SK-N-SH treated with all-trans-retinoic acid at 6 μM for 48 hours (cell line): ENCODE measurements around the gene HOXA7.

Source experiments
- ATAC-seq: fragments of 200-7000 bp; cut with Tn5 transposase; 3 replicates; pipeline ENCODE4 v1.9.1; 2020; ENCODE audit warnings: mild to moderate bottlenecking, moderate library complexity
- ARNTL ChIP-seq: fragments of 450-650 bp; formaldehyde crosslinking; IDR thresholded peaks from 2 replicates; pipeline ENCODE4 v1.5.0; 2020; ENCODE audit warnings: low read depth, mild to moderate bottlenecking, moderate library complexity, borderline replicate concordance
- BACH2 ChIP-seq: fragments of 250-450 bp; sonication (Bioruptor Pico); IDR thresholded peaks from 2 replicates; pipeline ENCODE4 v1.9.0; 2021; ENCODE audit warnings: mild to moderate bottlenecking, borderline replicate concordance
- CSDC2 ChIP-seq: fragments of 250-450 bp; sonication (Bioruptor Pico); IDR thresholded peaks from 2 replicates; pipeline ENCODE4 v1.5.0; 2020; ENCODE audit warnings: mild to moderate bottlenecking, moderate library complexity
- ESRRG ChIP-seq: fragments of 250-450 bp; sonication (Bioruptor Pico); IDR thresholded peaks from 2 replicates; pipeline ENCODE4 v1.6.1; 2021; ENCODE audit warnings: mild to moderate bottlenecking
- ISL1 ChIP-seq: fragments of 250-450 bp; sonication (Bioruptor Pico); IDR thresholded peaks from 2 replicates; pipeline ENCODE4 v2.1.2; 2022; ENCODE audit warnings: mild to moderate bottlenecking, moderate library complexity
- OSR1 ChIP-seq: fragments of 250-450 bp; sonication (Bioruptor Pico); IDR thresholded peaks from 2 replicates; pipeline ENCODE4 v1.8.0; 2022; ENCODE audit warnings: moderate library complexity, mild to moderate bottlenecking, inconsistent platforms
- PPARA ChIP-seq: fragments of 250-450 bp; sonication (Bioruptor Pico); IDR thresholded peaks from 2 replicates; pipeline ENCODE4 v1.5.0; 2020; ENCODE audit warnings: mild to moderate bottlenecking, borderline replicate concordance
- RARB ChIP-seq: fragments of 250-450 bp; sonication (Bioruptor Pico); IDR thresholded peaks from 2 replicates; pipeline ENCODE4 v1.8.0; 2021; ENCODE audit warnings: mild to moderate bottlenecking, moderate library complexity
- SNAI2 ChIP-seq: fragments of 250-450 bp; sonication (Bioruptor Pico); IDR thresholded peaks from 2 replicates; pipeline ENCODE4 v1.5.0; 2020; ENCODE audit warnings: mild to moderate bottlenecking, moderate library complexity
- TCF4 ChIP-seq: fragments of 250-450 bp; sonication (Bioruptor Pico); IDR thresholded peaks from 2 replicates; pipeline ENCODE4 v1.8.0; 2021; ENCODE audit warnings: mild to moderate bottlenecking, moderate library complexity, borderline replicate concordance
- TOX ChIP-seq: fragments of 250-450 bp; sonication (Bioruptor Pico); IDR thresholded peaks from 2 replicates; pipeline ENCODE4 v1.8.0; 2021; ENCODE audit warnings: mild to moderate bottlenecking, moderate library complexity, borderline replicate concordance
- ZC3H10 ChIP-seq: fragments of 250-450 bp; sonication (Bioruptor Pico); IDR thresholded peaks from 2 replicates; pipeline ENCODE4 v1.5.1; 2021; ENCODE audit warnings: mild to moderate bottlenecking, moderate library complexity
- ZFP3 ChIP-seq: fragments of 250-450 bp; sonication (Bioruptor Pico); IDR thresholded peaks from 2 replicates; pipeline ENCODE4 v1.5.0; 2020; ENCODE audit warnings: mild to moderate bottlenecking, moderate library complexity
- ZFP30 ChIP-seq: fragments of 450-650 bp; formaldehyde crosslinking; IDR thresholded peaks from 2 replicates; pipeline ENCODE4 v1.5.0; 2022; ENCODE audit warnings: mild to moderate bottlenecking, moderate library complexity
- ZNF565 ChIP-seq: fragments of 450-650 bp; formaldehyde crosslinking; conservative IDR thresholded peaks from 2 replicates; pipeline ENCODE4 v1.5.0; 2020; ENCODE audit warnings: low read depth, mild to moderate bottlenecking, moderate library complexity
- ZNF70 ChIP-seq: fragments of 450-650 bp; formaldehyde crosslinking; IDR thresholded peaks from 2 replicates; pipeline ENCODE4 v1.5.0; 2020; ENCODE audit warnings: mild to moderate bottlenecking, moderate library complexity
- TF ChIP-seq, protein P1 (sequence below): fragments of 250-450 bp; sonication (Bioruptor Pico); IDR thresholded peaks from 2 replicates; pipeline ENCODE4 v1.8.0; 2021; ENCODE audit warnings: low read depth, mild to moderate bottlenecking, moderate library complexity, borderline replicate concordance
- TF ChIP-seq, protein P2 (sequence below): fragments of 250-450 bp; sonication (Bioruptor Pico); IDR thresholded peaks from 2 replicates; pipeline ENCODE4 v1.5.0; 2020; ENCODE audit warnings: mild to moderate bottlenecking, moderate library complexity
- TF ChIP-seq, protein P3 (sequence below): fragments of 250-450 bp; sonication (Bioruptor Pico); IDR thresholded peaks from 2 replicates; pipeline ENCODE4 v1.8.0; 2020; ENCODE audit warnings: mild to moderate bottlenecking, moderate library complexity, borderline replicate concordance
- TF ChIP-seq, protein P4 (sequence below): fragments of 250-450 bp; sonication (Bioruptor Pico); IDR thresholded peaks from 2 replicates; pipeline ENCODE4 v1.5.1; 2021; ENCODE audit warnings: mild to moderate bottlenecking, moderate library complexity

Gene HOXA7

DNA sequence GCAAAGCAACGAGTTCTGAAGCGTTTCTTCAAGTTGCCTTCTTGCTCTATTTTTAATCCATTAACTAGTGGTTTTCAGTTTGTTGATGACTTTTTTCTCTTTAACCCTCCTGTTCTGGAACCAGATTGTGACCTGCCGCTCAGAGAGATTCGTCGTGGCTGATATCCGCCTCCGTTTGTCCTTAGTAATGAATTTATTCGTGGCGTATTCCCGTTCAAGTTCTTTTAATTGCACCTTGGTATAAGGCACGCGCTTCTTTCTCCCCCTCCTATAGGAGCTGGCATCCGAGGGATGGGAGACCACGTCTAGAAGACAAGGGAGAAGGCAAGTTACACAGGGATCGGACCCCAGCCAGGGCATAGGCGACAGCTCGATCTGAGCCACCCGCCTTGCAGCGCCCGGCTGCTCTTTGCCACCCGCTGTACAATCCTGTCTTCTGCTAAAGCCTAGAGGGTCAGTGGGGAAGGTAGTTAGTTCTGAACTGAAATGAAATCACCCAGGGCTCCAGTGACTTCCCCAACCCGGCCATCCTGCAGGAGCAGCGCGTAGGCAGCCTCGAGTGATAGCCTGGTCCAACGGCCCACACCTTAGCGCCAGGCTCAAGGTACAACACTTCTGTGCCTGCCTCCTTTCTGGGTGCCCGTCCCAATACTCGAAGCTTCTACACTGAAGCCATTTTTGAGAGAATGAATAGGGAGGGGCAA lies 41.8 kb upstream of the HOXA7 start (continued):
- TF ChIP-seq, protein P1, sequence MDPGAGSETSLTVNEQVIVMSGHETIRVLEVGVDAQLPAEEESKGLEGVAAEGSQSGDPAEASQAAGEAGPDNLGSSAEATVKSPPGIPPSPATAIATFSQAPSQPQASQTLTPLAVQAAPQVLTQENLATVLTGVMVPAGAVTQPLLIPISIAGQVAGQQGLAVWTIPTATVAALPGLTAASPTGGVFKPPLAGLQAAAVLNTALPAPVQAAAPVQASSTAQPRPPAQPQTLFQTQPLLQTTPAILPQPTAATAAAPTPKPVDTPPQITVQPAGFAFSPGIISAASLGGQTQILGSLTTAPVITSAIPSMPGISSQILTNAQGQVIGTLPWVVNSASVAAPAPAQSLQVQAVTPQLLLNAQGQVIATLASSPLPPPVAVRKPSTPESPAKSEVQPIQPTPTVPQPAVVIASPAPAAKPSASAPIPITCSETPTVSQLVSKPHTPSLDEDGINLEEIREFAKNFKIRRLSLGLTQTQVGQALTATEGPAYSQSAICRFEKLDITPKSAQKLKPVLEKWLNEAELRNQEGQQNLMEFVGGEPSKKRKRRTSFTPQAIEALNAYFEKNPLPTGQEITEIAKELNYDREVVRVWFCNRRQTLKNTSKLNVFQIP = no peak
- TF ChIP-seq RARB = no peak

DNA sequence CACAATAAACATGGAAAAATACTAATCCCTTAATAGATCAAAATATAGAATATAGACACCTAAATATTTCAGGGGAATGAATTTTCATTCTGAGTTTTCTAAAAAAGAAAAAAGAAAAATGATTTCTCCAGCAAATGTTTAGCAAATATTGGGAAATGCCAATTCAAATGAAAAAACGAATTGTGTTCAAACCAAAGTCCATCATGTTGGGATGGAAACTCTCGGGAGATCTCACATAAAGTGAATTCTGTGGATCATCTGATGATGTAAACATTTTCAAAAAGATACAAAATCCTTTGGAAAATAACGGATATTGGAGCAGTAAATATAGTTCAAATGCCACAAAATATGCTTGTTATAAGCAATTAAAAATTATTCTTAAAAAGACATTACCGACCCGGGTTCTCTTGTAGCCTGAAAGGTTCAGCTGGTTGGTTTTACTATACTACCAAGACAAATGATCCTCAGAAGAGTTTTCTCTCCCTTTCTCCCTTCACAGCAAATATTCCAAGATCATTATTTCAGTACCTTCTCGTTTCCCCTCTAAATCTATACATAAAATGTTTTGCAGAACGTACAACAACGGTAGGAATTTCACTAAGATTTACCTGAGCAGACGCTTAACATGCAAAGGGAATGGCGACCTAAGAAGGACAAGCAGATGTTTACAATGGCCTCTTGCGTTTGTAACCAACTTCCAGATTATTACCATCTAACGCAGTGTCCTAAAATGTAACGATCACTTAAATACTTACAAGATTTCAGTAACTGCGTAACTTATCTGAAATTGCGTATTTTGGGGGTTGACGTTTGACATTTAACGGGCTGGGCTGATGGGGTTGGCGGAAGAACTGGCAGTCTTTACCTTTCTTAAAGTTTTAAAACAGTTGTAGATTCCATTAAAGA lies 40.9 kb upstream of the HOXA7 start:
- no peak for ATAC-seq
- TF ChIP-seq, protein P2, sequence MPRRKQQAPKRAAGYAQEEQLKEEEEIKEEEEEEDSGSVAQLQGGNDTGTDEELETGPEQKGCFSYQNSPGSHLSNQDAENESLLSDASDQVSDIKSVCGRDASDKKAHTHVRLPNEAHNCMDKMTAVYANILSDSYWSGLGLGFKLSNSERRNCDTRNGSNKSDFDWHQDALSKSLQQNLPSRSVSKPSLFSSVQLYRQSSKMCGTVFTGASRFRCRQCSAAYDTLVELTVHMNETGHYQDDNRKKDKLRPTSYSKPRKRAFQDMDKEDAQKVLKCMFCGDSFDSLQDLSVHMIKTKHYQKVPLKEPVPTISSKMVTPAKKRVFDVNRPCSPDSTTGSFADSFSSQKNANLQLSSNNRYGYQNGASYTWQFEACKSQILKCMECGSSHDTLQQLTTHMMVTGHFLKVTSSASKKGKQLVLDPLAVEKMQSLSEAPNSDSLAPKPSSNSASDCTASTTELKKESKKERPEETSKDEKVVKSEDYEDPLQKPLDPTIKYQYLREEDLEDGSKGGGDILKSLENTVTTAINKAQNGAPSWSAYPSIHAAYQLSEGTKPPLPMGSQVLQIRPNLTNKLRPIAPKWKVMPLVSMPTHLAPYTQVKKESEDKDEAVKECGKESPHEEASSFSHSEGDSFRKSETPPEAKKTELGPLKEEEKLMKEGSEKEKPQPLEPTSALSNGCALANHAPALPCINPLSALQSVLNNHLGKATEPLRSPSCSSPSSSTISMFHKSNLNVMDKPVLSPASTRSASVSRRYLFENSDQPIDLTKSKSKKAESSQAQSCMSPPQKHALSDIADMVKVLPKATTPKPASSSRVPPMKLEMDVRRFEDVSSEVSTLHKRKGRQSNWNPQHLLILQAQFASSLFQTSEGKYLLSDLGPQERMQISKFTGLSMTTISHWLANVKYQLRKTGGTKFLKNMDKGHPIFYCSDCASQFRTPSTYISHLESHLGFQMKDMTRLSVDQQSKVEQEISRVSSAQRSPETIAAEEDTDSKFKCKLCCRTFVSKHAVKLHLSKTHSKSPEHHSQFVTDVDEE = peak; percentile 100
- peak; percentile 100 for TF ChIP-seq CSDC2
- TF ChIP-seq ARNTL (CRISPR knock-in tag) = no peak
- TF ChIP-seq ZFP3 = 0 out of 2 replicates have a peak, but pooled peaks have one; percentile 54
- peak; percentile 94 for TF ChIP-seq SNAI2 (CRISPR knock-in tag)
- no peak for TF ChIP-seq RARB
- TF ChIP-seq TOX (CRISPR knock-in tag) = no peak

DNA sequence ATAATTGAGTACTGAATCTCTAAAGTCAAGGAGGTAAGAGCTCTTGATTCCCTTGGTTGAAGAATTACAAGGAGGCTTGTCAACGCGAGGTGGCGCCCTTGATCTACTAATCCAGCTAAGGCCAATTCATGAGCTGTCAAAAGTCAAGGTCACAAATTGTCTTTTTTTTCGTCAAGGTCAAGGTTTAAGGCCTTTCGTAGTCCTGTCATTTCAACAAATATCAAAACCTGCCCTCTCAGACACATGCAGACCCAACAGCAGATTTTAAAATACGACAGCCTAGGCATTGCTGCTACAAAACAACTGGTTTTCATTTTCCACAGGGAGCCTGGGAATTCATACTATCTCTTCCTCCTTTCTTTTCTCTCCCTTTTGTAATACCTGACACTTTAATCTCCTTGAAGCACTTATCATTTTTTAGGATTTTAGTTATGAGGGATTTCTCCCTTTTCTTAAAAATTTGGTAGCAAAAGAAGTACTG lies 39.9 kb upstream of the HOXA7 start:
- peak; percentile 57 for ATAC-seq
- TF ChIP-seq PPARA (CRISPR knock-in tag) (no peak), CSDC2 (no peak), ZFP3 (no peak), ARNTL (CRISPR knock-in tag) (no peak), ZC3H10 (no peak), TOX (CRISPR knock-in tag) (no peak), ZFP30 (no peak), ESRRG (no peak), ISL1 (CRISPR knock-in tag) (no peak), BACH2 (CRISPR knock-in tag) (no peak), OSR1 (CRISPR knock-in tag) (no peak), TCF4 (CRISPR knock-in tag) (no peak)
- TF ChIP-seq, protein P3, sequence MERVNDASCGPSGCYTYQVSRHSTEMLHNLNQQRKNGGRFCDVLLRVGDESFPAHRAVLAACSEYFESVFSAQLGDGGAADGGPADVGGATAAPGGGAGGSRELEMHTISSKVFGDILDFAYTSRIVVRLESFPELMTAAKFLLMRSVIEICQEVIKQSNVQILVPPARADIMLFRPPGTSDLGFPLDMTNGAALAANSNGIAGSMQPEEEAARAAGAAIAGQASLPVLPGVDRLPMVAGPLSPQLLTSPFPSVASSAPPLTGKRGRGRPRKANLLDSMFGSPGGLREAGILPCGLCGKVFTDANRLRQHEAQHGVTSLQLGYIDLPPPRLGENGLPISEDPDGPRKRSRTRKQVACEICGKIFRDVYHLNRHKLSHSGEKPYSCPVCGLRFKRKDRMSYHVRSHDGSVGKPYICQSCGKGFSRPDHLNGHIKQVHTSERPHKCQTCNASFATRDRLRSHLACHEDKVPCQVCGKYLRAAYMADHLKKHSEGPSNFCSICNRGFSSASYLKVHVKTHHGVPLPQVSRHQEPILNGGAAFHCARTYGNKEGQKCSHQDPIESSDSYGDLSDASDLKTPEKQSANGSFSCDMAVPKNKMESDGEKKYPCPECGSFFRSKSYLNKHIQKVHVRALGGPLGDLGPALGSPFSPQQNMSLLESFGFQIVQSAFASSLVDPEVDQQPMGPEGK (CRISPR knock-in tag) = no peak
- TF ChIP-seq, protein P4, sequence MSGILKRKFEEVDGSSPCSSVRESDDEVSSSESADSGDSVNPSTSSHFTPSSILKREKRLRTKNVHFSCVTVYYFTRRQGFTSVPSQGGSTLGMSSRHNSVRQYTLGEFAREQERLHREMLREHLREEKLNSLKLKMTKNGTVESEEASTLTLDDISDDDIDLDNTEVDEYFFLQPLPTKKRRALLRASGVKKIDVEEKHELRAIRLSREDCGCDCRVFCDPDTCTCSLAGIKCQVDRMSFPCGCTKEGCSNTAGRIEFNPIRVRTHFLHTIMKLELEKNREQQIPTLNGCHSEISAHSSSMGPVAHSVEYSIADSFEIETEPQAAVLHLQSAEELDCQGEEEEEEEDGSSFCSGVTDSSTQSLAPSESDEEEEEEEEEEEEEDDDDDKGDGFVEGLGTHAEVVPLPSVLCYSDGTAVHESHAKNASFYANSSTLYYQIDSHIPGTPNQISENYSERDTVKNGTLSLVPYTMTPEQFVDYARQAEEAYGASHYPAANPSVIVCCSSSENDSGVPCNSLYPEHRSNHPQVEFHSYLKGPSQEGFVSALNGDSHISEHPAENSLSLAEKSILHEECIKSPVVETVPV (CRISPR knock-in tag) = no peak
- TF ChIP-seq, all 23 proteins: peak for 0

DNA sequence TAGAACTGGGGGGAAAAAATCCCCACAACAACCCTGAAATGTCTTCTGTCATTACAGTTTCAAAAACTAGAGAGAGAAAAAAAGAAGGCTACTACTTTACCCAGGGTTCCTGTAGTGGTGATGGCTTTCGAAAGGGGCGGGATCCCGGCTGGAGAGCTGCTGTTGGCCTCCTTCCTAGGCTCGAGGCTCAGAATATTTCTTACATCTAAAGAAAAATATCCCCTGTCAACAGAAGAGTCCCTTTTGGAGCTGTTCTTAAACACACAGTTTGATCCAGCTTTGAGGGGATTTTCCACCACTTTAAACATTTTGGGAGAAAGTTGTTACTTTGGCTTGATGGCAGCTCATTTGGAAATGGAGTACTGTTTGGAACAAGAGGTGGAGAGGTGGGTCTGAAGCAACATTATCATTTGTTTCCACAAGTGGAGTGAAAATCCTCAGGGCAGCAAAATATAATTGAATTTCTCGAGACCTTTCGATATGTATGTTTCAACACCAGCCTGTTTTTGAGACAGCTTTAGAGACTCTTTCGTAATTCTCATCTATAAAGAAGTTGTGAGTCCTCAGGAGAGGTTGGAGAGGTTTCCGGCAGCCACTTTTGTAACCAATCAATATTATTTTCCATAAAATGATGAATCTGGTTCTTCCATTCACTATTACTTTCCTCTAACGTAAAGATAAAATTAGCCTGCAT lies 38.4 kb upstream of the HOXA7 start:
- ATAC-seq = no peak
- no peak for TF ChIP-seq ZNF565
- no peak for TF ChIP-seq BACH2 (CRISPR knock-in tag)
- TF ChIP-seq, protein P4 (CRISPR knock-in tag) = no peak
- no peak for TF ChIP-seq TCF4 (CRISPR knock-in tag)
- TF ChIP-seq ARNTL (CRISPR knock-in tag) = no peak
- no peak for TF ChIP-seq RARB
- no peak for TF ChIP-seq TOX (CRISPR knock-in tag)
- no peak for TF ChIP-seq ZNF70 (CRISPR knock-in tag)
- TF ChIP-seq, protein P2 = no peak
- no peak for TF ChIP-seq OSR1 (CRISPR knock-in tag)
- no peak for TF ChIP-seq CSDC2
